HG03095 (cell line): ENCODE results near the gene ZNF83.
"Not testable (repeated sequence)": the region's sequence is repeated elsewhere in the genome, so short reads cannot be mapped to it uniquely, and the experiment has no call there.

Experiments used
- ATAC-seq: cut with Tn5 transposase; IDR thresholded peaks from one replicate; pipeline ENCODE4 v1.9.1; 2021; ENCODE audit warnings: moderate library complexity; ENCODE audit not compliant: unreplicated experiment

ZNF83 gene

DNA sequence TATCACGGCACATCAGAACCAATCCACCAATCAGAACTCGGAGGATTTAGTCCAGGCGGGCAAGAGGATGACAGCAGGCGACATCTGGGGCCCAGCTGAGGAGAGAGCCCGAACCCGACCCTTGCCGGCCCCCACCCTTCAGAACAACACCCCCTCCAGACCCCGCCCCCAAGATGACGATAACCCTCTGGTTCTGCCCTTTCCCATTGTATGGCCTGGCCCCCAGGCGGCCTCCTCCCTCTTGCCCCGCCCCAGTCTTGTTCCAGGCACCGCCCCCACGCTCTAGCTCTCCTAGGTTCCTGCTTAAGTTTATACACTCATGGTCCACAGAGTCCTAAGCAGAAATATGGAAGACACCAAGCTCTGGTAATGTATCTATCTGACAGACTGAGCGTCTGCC, 2.8 kb upstream of the ZNF83 start:
- no peak for ATAC-seq

DNA sequence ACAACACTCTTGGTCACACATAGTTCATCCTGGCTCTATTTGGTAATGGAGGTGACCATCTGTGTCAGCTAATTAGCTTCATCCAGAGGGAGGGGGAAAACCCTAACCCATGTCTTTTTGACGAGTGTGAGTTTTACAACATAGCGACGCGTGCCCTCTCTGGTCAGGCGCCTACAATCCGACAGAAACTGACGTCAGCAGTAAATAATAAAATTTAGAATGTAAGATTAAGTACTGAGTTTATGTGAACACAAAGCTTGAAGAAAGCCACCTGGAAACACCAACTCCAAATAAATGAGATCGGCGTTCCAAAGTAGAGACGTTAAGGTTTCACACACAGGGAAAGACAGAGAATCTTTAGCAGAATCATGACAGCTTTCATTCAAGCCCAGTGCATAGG, 1.8 kb upstream of the ZNF83 start:
- no peak for ATAC-seq

DNA sequence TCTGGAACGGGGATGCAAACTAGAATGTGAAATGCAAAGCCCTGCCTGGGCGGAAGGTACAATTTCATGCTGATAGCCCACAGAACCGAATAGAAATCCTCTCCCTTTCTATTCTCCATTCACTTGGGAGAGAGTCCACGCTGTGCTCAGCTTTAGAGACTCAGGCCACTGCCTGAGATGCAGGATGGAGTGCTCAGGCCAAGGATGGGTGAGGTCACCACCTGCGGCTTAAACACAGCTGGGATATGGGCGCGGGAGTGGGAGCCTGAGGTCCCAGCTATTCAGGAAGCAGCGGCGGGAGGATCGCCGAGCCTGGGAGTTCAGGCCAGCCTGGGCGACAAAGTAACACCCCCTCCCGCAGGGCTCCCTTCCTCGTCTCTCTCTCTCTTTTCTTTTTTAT, 446 bp upstream of the ZNF83 start:
- ATAC-seq: peak; percentile 19

DNA sequence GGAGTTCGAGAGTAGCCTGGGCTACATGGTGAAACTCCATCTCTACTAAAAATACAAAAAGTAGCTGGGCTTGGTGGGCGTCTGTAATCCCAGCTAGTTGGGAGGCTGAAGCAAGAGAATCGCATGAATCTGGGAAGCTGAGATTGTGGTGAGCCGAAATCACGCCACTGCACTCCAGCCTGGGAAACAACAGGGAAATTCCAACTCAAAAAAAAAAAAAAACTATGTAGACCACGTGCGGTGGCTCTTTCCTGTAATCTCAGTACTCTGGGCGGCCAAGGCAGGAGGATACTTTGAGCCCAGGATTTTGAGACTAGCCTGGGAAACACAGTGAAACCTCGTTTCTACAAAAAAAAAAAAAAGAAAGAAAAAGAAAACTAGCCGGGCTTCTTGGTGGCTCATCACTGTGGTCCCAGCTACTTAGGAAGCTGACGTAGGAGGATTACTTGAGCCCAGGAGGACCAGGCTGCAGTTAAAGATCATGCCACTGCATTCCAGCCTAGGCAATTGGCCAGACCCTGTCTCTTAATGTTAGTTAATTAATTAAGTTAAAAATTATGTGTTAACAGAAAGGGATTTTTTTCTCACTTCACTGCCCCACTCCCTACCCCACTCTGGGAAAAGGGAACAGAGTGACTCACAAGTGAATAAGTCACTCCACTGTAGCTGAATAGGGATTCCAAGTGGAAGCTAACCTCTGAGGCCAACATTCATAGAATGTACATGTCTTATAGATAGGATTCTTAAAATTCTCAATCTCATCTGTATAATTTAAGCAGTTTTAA, 2.2 kb downstream of the ZNF83 start:
- no peak for ATAC-seq

DNA sequence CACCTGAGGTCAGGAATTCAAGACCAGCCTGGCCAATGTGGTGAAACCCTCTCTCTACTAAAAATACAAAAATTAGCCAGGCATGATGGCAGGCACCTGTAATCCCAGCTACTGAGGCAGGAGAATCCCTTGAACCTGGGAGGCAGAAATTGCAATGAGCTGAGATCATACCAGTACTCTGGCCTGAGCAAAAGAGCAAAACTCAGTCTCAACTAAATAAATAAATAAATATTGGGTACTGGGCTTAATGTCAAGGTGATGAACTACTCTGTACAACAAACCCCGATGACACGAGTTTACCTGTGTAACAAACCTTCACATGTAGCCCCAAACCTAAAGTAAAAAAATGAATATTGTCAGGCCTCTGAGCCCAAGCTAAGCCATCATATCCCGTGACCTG, 10.7 kb downstream of the ZNF83 start:
- not testable (repeated sequence) for ATAC-seq

DNA sequence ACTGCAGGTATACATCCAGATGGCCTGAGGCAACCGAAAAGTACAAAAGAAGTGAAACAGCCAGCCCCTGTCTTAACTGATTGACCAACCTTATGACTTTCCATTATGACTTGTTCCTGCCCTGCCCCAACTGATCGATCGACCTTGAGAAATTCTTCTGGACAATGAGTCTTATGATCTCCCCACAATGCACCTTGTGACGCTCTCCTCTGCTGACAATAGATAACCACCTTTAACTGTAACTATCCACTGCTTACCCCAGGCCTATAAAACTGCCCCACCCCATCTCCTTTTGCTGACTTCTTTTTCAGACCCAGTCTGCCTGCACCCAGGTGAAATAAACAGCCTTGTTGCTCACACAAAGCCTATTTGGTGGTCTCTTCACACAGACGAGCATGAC, 11.2 kb downstream of the ZNF83 start:
- ATAC-seq: no peak

DNA sequence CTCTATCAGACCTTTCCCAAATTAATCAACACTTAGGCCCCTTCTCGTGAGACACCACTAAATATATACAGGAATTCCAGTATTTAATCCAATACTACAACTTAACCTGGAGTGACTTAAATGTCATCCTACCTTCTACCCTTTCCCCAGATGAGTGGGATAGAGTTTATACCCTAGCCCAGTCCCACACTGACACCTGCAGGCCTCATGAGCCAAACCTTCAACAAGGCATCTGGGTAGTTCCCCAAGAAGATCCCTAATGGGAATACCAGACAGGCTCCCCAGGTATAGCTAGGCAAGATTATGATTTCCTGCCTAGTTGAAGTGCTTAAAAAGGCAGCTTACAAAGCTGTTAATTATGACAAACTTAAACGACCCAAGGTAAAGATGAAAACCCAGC, 15.9 kb downstream of the ZNF83 start:
- ATAC-seq: no peak

DNA sequence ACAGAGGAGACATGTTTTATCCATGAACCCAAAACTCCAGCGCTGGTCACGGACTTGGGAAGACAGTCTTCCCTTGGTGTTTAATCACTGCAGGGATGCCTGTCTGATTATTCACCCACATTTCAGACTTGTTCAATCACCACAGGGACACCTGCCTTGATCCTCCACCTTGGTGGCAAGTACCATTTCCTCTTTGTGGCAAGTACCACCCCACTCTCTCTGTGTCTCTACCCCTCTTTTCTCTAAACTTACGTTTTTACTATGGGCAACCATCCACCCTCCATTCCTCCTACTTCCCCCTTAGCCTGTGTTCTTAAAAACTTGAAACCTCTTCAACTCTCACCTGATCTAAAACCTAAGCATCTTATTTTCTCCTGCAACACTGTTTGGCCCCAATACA, 16.8 kb downstream of the ZNF83 start:
- no peak for ATAC-seq

DNA sequence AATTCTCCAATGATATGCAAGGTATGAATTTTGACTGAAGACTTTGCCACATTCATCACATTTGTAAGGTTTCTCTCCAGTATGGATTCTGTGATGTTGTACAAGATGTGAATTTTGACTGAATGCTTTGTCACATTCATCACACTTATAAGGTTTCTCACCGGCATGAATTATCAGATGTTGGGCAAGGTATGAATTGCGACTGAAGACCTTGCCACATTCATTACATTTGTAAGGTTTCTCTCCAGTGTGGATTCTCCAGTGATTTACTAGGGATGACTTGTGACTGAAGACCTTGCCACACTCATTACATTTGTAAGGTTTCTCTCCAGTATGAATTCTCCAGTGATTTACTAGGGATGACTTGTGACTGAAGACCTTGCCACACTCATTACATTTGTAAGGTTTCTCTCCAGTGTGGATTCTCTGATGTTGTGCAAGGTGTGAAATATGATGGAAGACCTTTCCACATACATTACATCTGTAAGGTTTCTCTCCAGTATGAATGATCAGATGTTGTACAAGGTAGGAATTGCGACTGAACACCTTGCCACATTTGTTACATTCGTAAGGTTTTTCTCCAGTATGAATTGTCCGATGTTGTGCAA, 24.8 kb downstream of the ZNF83 start:
- no peak for ATAC-seq

DNA sequence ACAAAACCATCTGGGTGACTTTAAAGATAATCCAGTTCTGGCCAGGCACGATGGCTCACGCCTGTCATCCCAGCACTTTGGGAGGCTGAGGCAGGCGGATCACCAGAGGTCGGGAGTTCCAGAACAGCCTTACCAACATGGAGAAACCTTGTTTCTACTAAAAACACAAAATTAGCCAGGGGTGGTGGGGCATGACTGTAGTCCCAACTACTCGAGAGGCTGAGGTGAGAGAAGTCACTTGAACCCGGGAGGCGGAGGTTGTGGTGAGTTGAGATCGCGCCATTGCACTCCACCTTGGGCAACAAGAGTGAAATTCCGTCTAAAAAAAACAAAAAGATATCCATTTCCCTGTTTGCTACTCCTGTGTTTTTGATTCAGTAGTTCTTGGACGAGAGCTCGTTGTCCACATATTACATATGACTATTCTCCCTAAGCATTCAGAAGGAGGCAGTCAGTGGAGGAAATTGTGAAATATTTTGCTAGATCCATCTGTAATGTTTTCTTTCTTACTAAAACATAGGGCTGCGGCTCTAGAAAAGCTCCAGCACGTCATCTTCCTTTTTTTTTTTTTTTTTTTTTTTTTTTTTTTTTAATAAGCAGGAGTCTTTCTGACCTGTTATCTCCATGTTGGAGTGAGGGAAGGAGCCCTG, 34.5 kb downstream of the ZNF83 start:
- no peak for ATAC-seq

DNA sequence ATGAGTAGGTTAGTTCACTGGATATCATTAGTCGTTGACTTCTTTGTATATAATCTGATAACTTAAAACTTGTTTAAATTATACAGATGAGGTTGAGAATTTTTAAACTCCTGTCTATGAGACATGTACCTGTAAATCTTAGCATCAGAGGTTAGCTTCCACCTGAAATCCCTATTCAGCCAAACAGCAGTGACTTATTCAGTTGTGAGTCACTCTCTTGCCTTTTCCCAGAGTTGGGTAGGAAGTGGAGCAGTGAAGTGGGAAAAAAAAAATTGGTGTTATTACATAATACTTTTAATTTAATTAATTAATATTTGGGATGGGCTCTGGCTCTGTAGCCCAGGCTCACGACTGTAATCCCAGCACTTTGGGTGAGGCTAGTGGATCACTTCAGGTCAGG, 35.2 kb downstream of the ZNF83 start:
- ATAC-seq: no peak

DNA sequence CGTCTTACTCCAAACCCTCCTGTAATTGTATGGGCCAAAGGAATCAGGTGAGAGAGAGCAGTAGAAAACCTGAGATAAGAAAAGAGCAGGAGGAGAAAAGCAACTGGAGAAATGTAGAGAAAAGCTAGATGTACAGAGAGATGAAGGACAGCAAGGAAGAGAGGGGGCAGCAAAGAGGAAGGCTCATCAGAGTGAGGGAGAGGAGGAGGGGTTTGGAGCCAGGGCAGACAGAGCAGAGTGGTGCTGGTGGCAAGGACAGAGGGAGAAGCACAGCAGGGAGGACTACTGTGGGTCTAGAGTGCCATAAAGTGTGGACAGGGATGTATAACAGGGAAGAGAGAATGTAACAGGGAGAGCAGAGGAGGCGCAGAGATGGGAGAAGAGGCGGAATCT, 36.2 kb downstream of the ZNF83 start:
- ATAC-seq: not testable (repeated sequence)

DNA sequence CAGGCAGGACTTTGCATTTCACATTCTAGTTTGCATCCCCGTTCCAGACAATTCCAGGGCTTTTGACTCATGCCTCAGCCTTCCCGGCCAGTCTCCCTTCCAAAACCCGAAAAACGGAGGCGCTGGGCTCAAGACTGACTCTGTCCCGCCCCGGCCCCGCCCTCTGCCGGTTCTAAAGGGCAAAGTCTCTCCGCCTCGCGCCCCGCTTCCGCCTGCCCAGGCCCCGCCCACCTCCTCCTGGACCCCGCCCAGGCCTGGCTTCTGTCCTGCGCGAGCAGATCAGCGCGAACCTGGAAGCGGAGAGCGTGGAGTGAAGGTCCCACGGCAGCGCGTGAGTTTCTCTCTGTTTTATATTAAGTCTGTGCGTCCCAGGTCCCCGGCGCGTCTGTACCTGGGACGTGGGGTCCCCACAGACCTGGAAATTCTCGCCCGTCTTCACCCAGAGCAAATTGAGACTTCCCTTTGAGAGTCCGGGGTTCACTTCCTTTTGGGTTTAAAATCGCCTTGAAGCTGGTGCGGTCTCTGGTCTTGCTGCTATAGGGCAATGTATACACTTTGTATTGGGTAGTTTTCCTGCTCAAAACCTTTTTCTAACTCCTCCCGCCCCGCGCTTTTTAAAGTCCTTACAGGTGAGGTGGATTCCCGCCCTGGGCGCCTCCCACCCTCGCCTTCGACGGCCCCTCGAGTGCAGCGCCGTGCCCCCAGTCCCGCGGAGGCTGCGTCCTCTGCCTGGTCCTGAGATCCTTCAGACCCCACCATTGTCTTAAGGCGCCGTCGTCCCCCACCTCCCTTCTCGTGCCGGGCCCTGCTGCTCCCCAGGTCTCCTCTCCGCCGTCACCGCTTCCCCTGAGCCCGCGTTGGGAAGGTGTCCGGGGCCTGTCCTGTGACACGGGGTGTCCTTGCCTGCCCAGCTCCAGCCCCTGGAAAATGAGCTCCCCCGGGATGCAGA, 36.9 kb downstream of the ZNF83 start:
- ATAC-seq: peak; percentile 90

DNA sequence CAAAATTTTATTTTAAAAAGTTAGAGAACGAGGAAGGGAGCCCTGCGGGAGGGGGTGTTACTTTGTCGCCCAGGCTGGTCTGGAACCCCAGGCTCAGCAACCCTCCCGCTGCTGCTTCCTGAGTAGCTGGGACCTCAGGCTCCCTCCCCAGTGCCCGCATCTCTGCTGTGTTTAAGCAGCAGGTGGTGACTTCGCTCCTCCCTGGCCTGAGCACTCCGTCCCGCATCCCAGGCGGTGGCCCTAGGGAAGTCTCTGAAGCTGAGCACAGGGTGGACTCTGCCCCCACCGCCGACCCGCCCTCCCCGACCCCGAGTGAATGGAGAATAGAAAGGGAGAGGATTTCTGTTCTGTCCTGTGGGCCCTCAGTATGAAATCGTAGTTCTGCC, 37.5 kb downstream of the ZNF83 start:
- ATAC-seq: peak; percentile 19

DNA sequence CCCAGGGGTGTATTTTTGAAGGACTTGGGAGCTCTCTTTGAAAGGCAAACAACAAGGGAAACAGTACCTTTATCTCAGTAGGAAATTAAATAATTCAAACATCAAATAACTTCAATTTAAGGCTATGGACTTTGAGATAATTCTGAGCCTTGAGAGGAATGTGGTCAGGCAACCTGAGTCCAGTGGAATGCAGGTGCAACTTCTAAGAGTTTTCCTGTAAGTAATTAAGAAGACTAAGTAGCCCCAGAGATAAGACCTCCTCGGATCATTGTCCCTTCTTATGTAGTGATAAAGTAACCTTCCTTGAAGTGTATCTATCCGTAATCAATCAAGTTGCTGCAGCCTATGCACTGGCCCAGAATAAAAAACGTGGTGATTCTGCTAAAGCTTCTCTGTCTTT, 38.9 kb downstream of the ZNF83 start:
- ATAC-seq: no peak

DNA sequence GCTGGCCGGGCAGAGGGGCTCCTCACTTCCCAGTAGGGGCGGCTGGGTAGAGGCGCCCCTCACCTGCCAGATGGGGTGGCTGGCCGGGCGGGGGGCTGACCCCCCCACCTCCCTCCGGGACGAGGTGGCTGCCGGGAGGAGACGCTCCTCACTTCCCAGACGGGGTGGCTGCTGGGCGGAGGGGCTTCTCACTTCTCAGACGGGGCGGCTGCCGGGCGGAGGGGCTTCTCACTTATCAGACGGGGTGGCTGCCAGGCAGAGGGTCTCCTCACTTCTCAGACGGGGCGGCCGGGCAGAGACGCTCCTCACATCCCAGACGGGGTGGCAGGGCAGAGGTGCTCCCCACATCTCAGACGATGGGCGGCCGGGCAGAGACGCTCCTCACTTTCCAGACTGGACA, 44.7 kb downstream of the ZNF83 start:
- not testable (repeated sequence) for ATAC-seq

DNA sequence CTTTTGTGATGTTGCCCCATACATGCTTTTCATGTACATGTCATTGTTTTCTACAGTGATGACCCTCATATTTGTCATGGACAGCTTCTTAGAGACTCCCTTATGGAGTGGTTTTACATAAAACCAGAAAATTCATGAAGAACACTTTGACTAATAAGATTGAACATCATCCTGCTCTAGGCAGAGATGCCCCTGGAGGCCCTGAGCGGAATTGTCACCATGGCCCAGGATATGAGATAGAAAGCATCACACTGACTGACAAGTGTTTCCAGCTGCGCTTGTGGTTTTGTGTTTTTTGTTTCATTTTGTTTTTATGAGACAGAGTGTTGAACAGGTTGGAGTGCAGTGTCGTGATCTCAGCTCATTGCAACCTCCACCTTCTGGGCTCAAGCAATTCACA, 45.9 kb downstream of the ZNF83 start:
- ATAC-seq: no peak

DNA sequence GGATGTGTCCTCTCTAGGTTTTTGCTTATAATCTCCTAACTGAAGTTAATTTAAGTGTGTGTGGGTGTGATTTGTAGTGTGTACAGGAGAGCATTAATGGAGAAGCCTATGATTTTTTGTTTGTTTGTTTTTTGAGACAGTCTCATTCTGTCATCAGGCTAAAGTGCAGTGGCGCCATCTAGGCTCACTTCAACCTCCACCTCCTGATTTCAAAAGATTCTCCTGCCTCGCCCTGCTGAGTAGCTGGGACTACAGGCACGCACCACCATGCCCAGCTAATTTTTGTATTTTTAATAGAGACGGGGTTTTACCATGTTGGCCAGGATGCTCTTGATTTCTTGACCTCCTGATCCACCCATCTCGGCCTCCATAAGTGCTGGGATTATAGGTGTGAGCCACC, 47.4 kb downstream of the ZNF83 start:
- ATAC-seq: no peak

DNA sequence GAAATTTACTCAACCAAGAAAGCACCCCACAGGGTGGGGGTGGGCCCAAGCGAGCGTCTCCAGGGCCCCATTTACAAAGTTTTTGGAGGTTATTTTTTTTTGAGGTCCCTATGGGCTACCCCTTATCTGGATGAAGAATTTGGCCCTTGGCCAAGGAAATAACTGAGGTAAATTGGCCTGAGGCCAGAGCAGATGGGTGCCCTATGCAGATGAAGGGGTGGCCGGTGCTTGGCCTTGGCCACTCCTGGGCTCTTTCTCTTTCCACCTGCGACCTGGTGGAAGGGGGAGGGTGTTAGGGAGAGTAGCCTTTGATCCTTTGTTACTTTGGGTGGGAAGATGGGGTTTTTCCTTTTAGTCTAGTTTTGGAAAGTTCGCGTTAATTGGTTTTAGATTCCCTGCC, 52.6 kb downstream of the ZNF83 start:
- ATAC-seq: no peak

DNA sequence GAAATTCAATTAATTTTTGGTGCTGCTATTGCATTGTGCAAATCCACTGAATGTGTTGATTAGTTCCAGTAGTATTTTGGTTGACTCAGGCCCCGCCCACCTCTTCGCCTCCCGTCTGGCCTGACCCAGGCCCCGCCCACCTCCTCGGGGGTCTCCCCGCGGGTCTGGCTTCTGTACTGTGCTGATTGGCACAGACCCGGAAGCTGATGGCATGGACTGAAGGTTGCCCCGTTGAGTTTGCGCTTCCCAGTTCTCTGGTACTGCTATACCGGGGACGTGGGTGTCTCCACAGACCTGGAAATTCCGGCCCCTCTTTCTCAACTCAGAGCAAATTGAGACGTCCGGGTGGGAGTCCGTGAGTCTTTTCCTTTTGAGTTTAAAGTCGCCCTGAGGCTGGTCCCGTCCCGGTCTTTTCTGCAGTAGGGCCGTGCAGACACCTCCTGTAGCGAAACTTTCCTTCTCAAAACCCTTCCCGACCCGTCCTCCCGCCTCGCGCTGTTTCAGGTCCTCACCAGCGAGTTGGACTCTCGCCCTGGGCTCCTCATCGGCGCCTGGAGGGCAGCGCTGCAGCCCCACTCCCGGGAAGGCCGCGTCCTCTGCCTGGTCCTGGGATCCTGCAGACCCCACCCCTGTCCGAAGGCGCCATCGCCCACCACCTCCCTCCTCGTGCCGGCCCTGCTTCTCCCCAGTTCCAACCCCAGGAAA, 53.3 kb downstream of the ZNF83 start:
- no peak for ATAC-seq
